ENCODE measurements around the gene SLC28A2. TPM values are rescaled to one million over a fixed set of nuclear protein-coding genes. Genes with fewer than 3 reads are reported as not detected.

The SLC28A2 gene
- total and polyA plus RNA-seq, 9 of the 15 experiments (the other 6 are each of a cell fraction or from before 2014, with no cell fraction given), result 0.03 to 0.04 TPM; not detected in 7

DNA sequence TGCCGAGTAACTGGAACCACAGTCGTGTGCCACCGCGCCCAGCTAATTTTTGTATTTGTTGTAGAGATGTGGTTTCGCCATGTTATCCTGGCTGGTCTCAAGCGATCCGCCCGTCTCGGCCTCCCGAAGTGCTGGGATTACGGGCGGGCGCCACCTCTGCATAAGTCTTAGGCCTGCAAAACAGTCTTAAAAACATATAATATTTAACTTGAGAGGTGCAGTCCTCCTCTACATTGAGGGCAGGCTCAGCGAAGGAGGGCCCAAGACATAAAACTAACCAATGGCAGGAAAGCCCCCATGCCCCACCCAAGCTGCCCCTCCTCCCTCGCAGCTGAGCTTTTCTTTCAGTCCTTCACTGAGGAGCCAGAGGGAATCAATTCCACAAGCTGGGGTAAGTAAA is at the start of gene SLC28A2 (continued):
- TF ChIP-seq, protein P1, sequence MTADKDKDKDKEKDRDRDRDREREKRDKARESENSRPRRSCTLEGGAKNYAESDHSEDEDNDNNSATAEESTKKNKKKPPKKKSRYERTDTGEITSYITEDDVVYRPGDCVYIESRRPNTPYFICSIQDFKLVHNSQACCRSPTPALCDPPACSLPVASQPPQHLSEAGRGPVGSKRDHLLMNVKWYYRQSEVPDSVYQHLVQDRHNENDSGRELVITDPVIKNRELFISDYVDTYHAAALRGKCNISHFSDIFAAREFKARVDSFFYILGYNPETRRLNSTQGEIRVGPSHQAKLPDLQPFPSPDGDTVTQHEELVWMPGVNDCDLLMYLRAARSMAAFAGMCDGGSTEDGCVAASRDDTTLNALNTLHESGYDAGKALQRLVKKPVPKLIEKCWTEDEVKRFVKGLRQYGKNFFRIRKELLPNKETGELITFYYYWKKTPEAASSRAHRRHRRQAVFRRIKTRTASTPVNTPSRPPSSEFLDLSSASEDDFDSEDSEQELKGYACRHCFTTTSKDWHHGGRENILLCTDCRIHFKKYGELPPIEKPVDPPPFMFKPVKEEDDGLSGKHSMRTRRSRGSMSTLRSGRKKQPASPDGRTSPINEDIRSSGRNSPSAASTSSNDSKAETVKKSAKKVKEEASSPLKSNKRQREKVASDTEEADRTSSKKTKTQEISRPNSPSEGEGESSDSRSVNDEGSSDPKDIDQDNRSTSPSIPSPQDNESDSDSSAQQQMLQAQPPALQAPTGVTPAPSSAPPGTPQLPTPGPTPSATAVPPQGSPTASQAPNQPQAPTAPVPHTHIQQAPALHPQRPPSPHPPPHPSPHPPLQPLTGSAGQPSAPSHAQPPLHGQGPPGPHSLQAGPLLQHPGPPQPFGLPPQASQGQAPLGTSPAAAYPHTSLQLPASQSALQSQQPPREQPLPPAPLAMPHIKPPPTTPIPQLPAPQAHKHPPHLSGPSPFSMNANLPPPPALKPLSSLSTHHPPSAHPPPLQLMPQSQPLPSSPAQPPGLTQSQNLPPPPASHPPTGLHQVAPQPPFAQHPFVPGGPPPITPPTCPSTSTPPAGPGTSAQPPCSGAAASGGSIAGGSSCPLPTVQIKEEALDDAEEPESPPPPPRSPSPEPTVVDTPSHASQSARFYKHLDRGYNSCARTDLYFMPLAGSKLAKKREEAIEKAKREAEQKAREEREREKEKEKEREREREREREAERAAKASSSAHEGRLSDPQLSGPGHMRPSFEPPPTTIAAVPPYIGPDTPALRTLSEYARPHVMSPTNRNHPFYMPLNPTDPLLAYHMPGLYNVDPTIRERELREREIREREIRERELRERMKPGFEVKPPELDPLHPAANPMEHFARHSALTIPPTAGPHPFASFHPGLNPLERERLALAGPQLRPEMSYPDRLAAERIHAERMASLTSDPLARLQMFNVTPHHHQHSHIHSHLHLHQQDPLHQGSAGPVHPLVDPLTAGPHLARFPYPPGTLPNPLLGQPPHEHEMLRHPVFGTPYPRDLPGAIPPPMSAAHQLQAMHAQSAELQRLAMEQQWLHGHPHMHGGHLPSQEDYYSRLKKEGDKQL (CRISPR knock-in tag; IDR thresholded peaks at IDR 0.05; ENCODE audit: borderline replicate concordance), result no peak

DNA sequence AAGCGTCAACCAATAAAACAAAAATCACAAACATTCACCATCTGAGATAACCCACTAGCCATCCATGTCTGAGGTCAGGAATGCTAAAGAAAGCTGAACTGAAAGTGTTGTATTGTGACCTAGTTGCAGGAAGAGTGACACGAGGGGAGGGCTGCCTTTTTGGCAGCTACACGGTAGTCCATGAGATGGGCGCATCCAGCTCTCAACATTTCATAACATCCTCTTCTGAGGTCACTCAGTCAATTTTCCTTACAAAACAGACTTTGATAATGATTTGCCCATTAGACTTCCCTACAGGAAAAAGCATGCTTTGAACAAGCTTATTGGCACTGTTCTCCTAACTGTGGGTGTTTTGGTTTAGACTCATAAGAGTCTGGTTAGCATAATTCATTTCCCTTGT is 48.9 kb upstream of the SLC28A2 start:
- H4K20me1 ChIP-seq (replicated peaks; ENCODE audit: control insufficient read depth, insufficient read depth, low read length), result no peaks in the 10 kb centered on the region
- no peak overlapping the region for H3K9ac ChIP-seq (ENCODE audit: insufficient read depth in 1 of 2, low read depth in 2 of 2, low read length in 2 of 2)
- CTCF ChIA-PET (ENCODE audit: low intra/inter-chr PET ratio), result no interaction called here
- in situ Hi-C loops (cut with MboI), result no loop called here
- no peak overlapping the region for H3K4me3 ChIP-seq
- H3K27ac ChIP-seq (ENCODE audit: extremely low read depth, low read depth, low read length), result no peak overlapping the region
- H3K4me2 ChIP-seq (ENCODE audit: insufficient read depth, low read length), result no peak overlapping the region
- 0 out of 2 replicates have a peak overlapping the region, but pooled peaks have one; percentile 12 for H2AFZ ChIP-seq (ENCODE audit: low read depth, low read length)
- ATAC-seq, result no peak
- H3K9me3 ChIP-seq (replicated peaks; ENCODE audit: control insufficient read depth, insufficient read depth, low read depth, low read length), result no peaks in the 10 kb centered on the region
- H3K27me3 ChIP-seq (ENCODE audit: control insufficient read depth in 2 of 2, insufficient read depth in 2 of 2, low read length in 2 of 2), result peaks cover 2 to 4% of the 10 kb centered on the region in 2 experiments; a peak in 1 of 5 replicates
- TF ChIP-seq ZC3H4 (CRISPR knock-in tag; IDR thresholded peaks at IDR 0.05; ENCODE audit: borderline replicate concordance) (no peak), CAMTA2 (CRISPR knock-in tag; conservative IDR thresholded peaks at IDR 0.05) (no peak), STAT5B (CRISPR knock-in tag; IDR thresholded peaks at IDR 0.05) (no peak), SP1 (CRISPR knock-in tag; IDR thresholded peaks at IDR 0.05) (no peak), HMG20A (CRISPR knock-in tag; conservative IDR thresholded peaks at IDR 0.05) (no peak), ETV6 (IDR thresholded peaks at IDR 0.05; ENCODE audit: borderline replicate concordance in 1 of 2, low read depth in 2 of 2, low read length in 1 of 2) (no peak), ETV6 (CRISPR knock-in tag; IDR thresholded peaks at IDR 0.05; ENCODE audit: borderline replicate concordance) (no peak), ZNF551 (CRISPR knock-in tag; IDR thresholded peaks at IDR 0.05) (no peak), NBN (IDR thresholded peaks at IDR 0.05; ENCODE audit: low read depth) (no peak), RHOXF2B (CRISPR knock-in tag; conservative IDR thresholded peaks at IDR 0.05) (no peak), CXXC5 (CRISPR knock-in tag; IDR thresholded peaks at IDR 0.05) (no peak), STAG1 (CRISPR knock-in tag; IDR thresholded peaks at IDR 0.05; ENCODE audit: borderline replicate concordance) (no peak), ZFPM2 (CRISPR knock-in tag; IDR thresholded peaks at IDR 0.05) (no peak), HNRNPH1 (optimal IDR thresholded peaks at IDR 0.05; ENCODE audit: low read depth, low read length) (no peak)
- H3K4me1 ChIP-seq (replicated peaks in 1 of 2; ENCODE audit: control insufficient read depth in 2 of 2, insufficient read depth in 2 of 2, low read length in 2 of 2), result peaks cover 0 to 2% of the 10 kb centered on the region in 2 experiments; a peak in 2 of 5 replicates
- POLR2A ChIA-PET, result no interaction called here
- BruUV-seq (replicated peaks), result no TSS peak
- FAIRE-seq, result no peak
- H3K36me3 ChIP-seq (ENCODE audit: control insufficient read depth, insufficient read depth, low read length), result no peaks in the 10 kb centered on the region
- intact Hi-C loops (cut with micrococcal nuclease), result loop anchor here (5.0 kb wide), 1 partner anchor 409 kb away; no protein-coding TSS in a partner anchor
- DNase-seq (ENCODE audit: extremely low read depth in 1 of 4, low spot score in 3 of 4), result no peak
- WGBS (ENCODE audit: insufficient coverage, low coverage, missing lambda C conversion rate), result 4% methylated on average over 3 of the region's 4 CpGs
- H3K9me1 ChIP-seq (ENCODE audit: control insufficient read depth, insufficient read depth, low read length), result no peaks in the 10 kb centered on the region
- H3K79me2 ChIP-seq (ENCODE audit: control insufficient read depth, insufficient read depth, low read length), result no peaks in the 10 kb centered on the region
